GM19099 (cell line): ENCODE measurements around the gene PADI3.

Experiments
- POLR2A ChIP-seq: IDR thresholded peaks from 3 replicates; pipeline ENCODE4 v1.6.1; 2011; ENCODE audit warnings: low read depth; ENCODE audit not compliant: insufficient read length; ENCODE audit errors: extremely low read depth

The PADI3 gene

GRCh38 chr1:17211377-17211776 lies 37.5 kb upstream of the PADI3 start:
- TF ChIP-seq POLR2A = no peak

GRCh38 chr1:17212009-17212408 lies 36.9 kb upstream of the PADI3 start:
- TF ChIP-seq POLR2A = no peak

DNA sequence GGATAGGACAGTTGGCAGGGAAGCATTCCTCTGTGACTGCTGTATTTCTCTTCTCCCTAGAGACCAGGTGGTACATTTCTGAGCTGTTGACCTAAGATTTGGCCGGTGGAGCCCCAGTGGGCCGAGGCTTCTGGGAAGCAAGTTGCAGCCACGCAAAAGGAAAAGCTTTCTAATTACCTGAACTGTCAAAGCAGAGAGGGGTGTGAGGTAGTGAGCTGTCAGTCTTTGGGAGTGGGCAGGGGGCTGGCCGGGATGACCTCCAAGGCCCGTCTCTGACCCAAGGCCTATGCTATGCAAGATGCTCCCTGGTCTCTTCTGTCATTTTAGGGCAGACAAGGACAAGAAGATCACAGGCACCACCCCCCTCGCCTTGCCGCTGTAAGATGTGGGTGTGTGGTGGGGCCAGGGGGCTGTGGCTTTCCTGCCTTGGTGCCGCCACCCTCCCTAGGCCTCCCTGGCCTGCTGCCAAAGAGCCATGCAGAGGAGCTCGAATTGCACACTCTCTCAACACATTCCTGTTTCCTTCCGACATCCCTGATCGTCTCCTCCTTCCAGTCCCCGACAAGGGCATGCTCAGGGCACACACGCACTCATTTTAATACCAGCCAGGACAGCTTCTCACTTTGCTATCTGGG lies 36.3 kb upstream of the PADI3 start:
- TF ChIP-seq POLR2A = no peak

- TF ChIP-seq POLR2A = no peak
Observed at GRCh38 chr1:17213148-17213781, 35.6 kb upstream of the PADI3 start.

GRCh38 chr1:17213782-17214148 lies 35.1 kb upstream of the PADI3 start:
- TF ChIP-seq POLR2A = no peak

DNA sequence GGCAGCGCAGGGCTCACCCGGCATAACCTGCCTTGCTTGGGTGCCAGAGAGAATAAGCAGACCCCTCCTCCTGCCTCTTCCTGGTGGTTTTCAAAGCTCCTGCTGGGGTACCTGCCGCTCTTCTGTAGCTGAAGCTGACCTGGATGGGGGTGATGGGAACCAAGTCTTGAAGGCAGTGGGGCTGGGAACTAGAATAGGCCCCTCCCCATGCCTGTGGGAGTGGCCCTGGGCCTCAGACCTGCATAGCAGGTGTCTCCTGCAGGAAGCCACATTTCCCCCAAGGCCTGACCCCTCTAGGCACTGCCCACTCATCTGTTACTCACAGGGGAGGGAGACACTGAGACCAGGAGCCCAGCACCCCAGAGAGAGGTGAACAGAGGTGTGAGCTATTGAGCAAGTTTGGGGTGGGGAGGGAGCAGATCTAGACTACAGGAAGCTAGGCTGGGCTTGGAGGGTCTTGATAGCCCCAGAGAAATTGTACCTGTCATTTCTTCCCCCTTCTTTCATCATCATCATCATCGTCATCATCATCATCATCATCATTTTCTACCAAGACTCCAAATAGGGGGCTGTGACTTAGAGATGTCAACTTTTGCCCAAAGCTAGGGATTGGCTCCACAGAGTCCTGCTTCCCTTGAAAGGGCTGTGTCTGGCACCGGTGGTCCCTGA lies 33.9 kb upstream of the PADI3 start:
- no peak for TF ChIP-seq POLR2A

GRCh38 chr1:17215545-17215890 lies 33.4 kb upstream of the PADI3 start:
- no peak for TF ChIP-seq POLR2A

DNA sequence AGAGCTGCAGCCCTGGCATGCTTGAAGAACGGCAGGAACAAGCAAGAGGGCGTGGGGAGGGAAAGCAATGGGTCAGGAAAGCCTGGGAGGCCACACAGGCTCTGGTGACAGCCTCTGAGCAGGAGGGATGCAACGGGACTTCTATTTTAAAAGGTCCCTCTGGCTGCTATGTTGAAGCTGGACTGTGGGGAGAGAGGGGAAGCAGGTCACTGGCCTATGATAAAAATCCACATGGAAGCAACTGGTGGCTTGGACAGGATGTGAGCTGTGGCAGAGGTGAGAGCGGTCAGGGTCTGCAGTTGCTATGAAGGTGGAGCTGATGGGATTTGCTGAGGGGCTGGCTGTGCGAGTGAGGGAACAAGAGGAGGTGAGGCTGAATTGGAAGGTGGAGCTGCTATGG lies 32.8 kb upstream of the PADI3 start:
- no peak for TF ChIP-seq POLR2A

GRCh38 chr1:17217607-17218006 lies 31.3 kb upstream of the PADI3 start:
- no peak for TF ChIP-seq POLR2A

DNA sequence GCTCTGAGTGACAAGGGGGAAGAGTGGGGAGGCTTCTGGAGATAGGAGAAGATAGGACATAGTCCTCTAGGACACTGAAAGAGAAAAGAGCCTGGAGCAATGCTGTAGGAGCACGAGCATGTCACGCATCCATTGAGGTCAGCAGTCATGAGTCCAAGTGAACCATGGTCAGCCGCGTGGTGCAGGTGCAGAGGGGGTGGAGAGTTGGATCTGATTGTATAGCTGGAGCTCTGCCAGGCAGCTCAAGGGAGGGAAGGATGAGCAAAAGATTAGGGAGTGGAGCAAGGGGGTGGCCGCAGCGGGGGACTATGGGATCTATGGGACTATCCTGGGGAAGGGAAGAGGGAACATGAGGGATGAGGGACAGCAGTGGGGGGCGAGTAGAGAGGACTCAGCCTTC lies 30.0 kb upstream of the PADI3 start:
- TF ChIP-seq POLR2A = no peak

DNA sequence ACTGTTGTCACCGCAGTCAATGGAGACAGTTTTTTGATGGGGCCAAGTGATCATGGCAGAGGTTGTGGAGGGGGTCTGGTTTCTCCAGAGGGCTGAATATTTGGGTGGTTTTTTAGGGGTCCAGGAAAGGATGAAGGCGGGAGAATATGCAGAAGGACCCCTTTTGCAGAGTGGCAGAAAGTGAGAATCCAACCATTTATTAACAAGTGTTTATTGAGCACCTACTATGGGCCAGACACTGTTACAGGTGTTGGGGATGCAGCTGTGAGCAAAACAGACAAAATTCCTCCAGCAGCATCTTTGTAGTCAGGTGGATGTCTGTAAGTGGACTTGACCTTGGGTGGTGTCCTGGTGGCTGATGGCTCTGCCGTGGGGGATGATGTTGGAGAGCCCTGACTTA lies 28.6 kb upstream of the PADI3 start:
- no peak for TF ChIP-seq POLR2A

DNA sequence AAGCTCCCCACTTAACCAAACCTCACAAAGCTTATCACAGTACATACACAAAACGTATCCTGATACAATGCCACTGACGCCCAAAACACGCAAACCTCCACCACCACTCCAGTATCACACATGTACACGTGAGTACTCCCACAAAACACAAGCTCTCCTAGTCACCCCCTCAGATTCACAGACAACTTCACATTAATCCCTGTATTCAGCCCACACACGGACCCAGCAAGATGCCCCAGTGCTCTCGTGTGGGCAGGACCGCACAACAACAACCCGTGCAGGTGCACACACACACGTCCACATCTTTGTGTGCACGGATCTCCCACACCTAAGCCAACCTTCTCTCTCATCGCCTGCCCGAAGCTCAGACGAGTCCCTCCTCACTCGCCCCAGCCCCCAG lies 26.3 kb upstream of the PADI3 start:
- no peak for TF ChIP-seq POLR2A

DNA sequence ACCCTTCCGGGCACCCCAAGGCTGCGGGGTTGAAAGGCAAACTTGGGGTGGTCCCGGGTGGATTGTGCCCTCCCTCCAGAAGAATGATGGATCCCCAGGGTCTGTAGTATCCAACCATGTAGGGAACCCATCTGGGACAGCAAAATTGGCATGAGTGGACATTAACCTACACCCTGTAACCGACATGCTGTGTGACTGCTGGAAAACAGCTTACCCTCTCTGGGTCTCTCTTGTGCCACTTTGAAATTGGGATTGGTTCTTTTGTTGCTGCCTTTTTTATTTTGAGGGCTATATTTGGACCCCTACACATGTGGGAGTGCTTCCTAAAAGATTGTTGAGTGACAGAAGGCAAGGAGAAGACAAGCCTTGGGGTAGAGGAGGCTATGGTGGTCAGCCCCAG lies 24.5 kb upstream of the PADI3 start:
- TF ChIP-seq POLR2A = no peak

- TF ChIP-seq POLR2A = no peak
Observed at GRCh38 chr1:17225140-17225539, 23.8 kb upstream of the PADI3 start.

DNA sequence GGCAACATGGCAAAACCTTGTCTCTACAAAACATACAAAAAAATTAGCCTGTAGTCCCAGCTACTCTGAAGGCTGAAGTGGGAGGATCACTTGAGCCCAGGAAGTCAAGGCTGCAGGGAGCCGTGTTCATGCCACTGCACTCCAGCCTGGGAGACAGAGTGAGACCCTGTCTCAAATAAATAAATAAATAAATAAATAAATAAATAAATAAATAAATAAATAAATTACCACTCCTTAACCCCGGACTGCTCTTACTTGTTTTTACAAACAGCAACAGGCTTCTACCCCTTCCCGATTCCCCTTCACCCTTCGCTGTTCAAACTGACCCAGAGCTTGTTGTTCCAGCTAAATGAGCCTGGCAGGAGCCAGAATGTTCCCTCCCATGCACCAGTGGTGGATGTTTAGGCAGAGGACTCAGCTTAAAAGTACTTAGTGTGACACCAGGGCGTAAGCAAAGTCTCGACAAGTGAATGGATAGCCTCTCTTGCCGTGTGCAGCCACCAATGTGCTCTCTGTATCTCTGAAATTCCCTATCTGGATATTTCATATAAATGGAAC lies 21.5 kb upstream of the PADI3 start:
- no peak for TF ChIP-seq POLR2A

DNA sequence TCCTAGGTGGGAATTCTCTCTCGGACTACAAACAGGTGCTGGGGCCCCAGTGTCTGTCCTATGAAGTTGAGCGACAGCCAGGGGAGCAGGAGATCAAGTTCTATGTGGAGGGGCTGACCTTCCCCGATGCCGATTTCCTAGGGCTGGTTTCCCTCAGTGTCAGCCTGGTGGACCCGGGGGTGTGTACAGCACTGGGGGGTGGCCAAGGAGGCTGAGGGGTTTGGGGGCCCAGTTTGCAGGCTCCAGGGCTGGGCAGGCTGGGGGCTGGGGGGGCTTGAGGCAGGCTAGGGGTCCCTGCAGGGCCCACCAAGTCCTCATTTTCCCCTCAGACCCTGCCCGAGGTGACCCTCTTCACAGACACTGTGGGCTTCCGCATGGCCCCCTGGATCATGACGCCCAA lies 20.3 kb upstream of the PADI3 start:
- no peak for TF ChIP-seq POLR2A
